Lung (tissue), 12 donors: Measurements from ENCODE around the gene CCDC171. TPM values are rescaled to one million over a fixed set of nuclear protein-coding genes. Genes with fewer than 3 reads are reported as not detected.
A peak's percentile ranks its signal among the peaks of the same experiment; 100 is the strongest.
"Not testable (repeated sequence)": the region's sequence is repeated elsewhere in the genome, so short reads cannot be mapped to it uniquely, and the experiment has no call there.

Source experiments
- ATAC-seq: fragments of 200-7000 bp; cut with Tn5 transposase; one replicate; pipeline ENCODE4 v1.9.1; 2020; ENCODE audit warnings: moderate number of reproducible peaks; ENCODE audit not compliant: insufficient read depth, low FRiP score
- DNase-seq, 3 donors: peaks; one replicate each; pipeline ENCODE4 v3.0.0-alpha.2; 2013 to 2017
- H3K27ac ChIP-seq, 2 donors: one replicate each; pipeline ENCODE4 v1.5.1; 2013; ENCODE audit warnings: mild to moderate bottlenecking in 2 of 2, moderate library complexity in 2 of 2, control low read depth in 1 of 2, inconsistent platforms in 1 of 2, low read depth in 1 of 2, low read length in 1 of 2
- H3K27me3 ChIP-seq, 3 donors: one replicate each; pipeline ENCODE4 v1.5.1; 2013; ENCODE audit warnings: low read length in 2 of 3; ENCODE audit not compliant: control insufficient read depth in 3 of 3, insufficient read depth in 3 of 3
- H3K36me3 ChIP-seq, 4 donors: one replicate each; pipeline ENCODE4 v1.5.1; 2013; ENCODE audit warnings: low read length in 4 of 4, mild to moderate bottlenecking in 1 of 4, moderate library complexity in 1 of 4; ENCODE audit not compliant: control insufficient read depth in 4 of 4, insufficient read depth in 4 of 4
- H3K4me1 ChIP-seq, 5 donors: one replicate each; pipeline ENCODE4 v1.5.1; 2013; ENCODE audit warnings: low read length in 5 of 5, mild to moderate bottlenecking in 2 of 5, moderate library complexity in 1 of 5; ENCODE audit not compliant: control insufficient read depth in 5 of 5, insufficient read depth in 5 of 5
- H3K4me3 ChIP-seq: one replicate; pipeline ENCODE4 v1.5.1; 2013; ENCODE audit warnings: mild to moderate bottlenecking, control low read depth, moderate library complexity
- H3K9ac ChIP-seq, 2 donors: one replicate each; pipeline ENCODE4 v1.5.1; 2013; ENCODE audit warnings: low read length in 2 of 2, control low read depth in 1 of 2; ENCODE audit not compliant: insufficient read depth in 1 of 2
- H3K9me3 ChIP-seq, 4 donors: one replicate each; pipeline ENCODE4 v1.5.1; 2013; ENCODE audit warnings: low read length in 3 of 4, mild to moderate bottlenecking in 1 of 4, moderate library complexity in 1 of 4; ENCODE audit not compliant: control insufficient read depth in 4 of 4, insufficient read depth in 3 of 4
- CTCF ChIP-seq: IDR thresholded peaks from 2 replicates; pipeline ENCODE4 v1.5.1; 2012; ENCODE audit warnings: mild to moderate bottlenecking; ENCODE audit errors: control extremely low read depth, extremely low read depth
- WGBS, 2 donors: extraction: QIAGEN DNeasy Blood & Tissue Kit; methylation state at CpG; one replicate each; pipeline ENCODE4 v1.1.7; 2013; 5-methylcytosine and 5-hydroxymethylcytosine counted together
- polyA plus RNA-seq, 2 donors: library from polyadenylated mRNA; stranded (reverse); fragments of 200-250 nt; gene quantifications; one replicate each; pipeline ENCODE4 v1.2.1, GENCODE V29; 2013
- total RNA-seq, 2 donors: library from RNA; depleted of rRNA in 1 of 2; stranded (reverse); fragments of >200 nt in 1 of 2; gene quantifications; one replicate each; pipeline ENCODE4 v1.2.1, GENCODE V29; 2014 to 2021
- donor health status: control.
- donor health status: control.
- donor health status: Bipolar disorder and iron deficiency.
- donor health status: healthy.
- donor health status: DM: yes; HTN: yes; CAD: no.

The CCDC171 gene
- total and polyA plus RNA-seq, 4 donors, result 0.40 to 17.0 (median 2.5) TPM

- Histone ChIP-seq H3K36me3 (peaks cover 0 to 1% (median 0%) of the 10 kb centered on the region in 4 donors), H3K9ac (no peak overlapping the region), H3K4me1 (no peaks in the 10 kb centered on the region), H3K27me3 (no peaks in the 10 kb centered on the region), H3K9me3 (no peaks in the 10 kb centered on the region), H3K27ac (no peak overlapping the region), H3K4me3 (no peak overlapping the region)
- WGBS, 2 donors, result 95 to 99% methylated on average over 7 of the region's 7 CpGs
- no peak for ATAC-seq
- DNase-seq, result no peak
- no peak for TF ChIP-seq CTCF
Observed at GRCh38 chr9:15670894-15671293, 118.1 kb downstream of the CCDC171 start.

GRCh38 chr9:15693701-15694100 lies 140.9 kb downstream of the CCDC171 start:
- no peak for TF ChIP-seq CTCF
- Histone ChIP-seq H3K27me3 (no peaks in the 10 kb centered on the region), H3K9ac (no peak overlapping the region), H3K4me3 (no peak overlapping the region), H3K27ac (no peak overlapping the region), H3K36me3 (peaks cover 0 to 2% (median 0%) of the 10 kb centered on the region in 4 donors), H3K9me3 (no peaks in the 10 kb centered on the region), H3K4me1 (no peaks in the 10 kb centered on the region)
- ATAC-seq (no peak), DNase-seq (no peak)

GRCh38 chr9:15696979-15697378 lies 144.1 kb downstream of the CCDC171 start:
- Histone ChIP-seq H3K27ac (no peak overlapping the region), H3K9ac (no peak overlapping the region), H3K9me3 (no peaks in the 10 kb centered on the region), H3K36me3 (peaks cover 0 to 2% (median 0%) of the 10 kb centered on the region in 4 donors), H3K4me1 (no peaks in the 10 kb centered on the region), H3K4me3 (no peak overlapping the region), H3K27me3 (no peaks in the 10 kb centered on the region)
- TF ChIP-seq CTCF, result no peak
- WGBS, 2 donors, result 17 to 35% methylated on average over 1 of the region's 1 CpG
- no peak for ATAC-seq
- peak in 1 of 3 donors; percentile 19 for DNase-seq

- H3K27me3 ChIP-seq, result no peaks in the 10 kb centered on the region
- 96 to 98% methylated on average over 2 of the region's 2 CpGs for WGBS, 2 donors
- H3K9ac ChIP-seq, result no peak overlapping the region
- H3K27ac ChIP-seq, result no peak overlapping the region
- ATAC-seq (no peak), DNase-seq (no peak)
- TF ChIP-seq CTCF, result no peak
- H3K36me3 ChIP-seq, result peaks cover 0 to 2% (median 0%) of the 10 kb centered on the region in 4 donors
- H3K4me3 ChIP-seq, result no peak overlapping the region
- no peaks in the 10 kb centered on the region for H3K9me3 ChIP-seq
- no peaks in the 10 kb centered on the region for H3K4me1 ChIP-seq
Observed at GRCh38 chr9:15697446-15697851, 144.6 kb downstream of the CCDC171 start.

GRCh38 chr9:15699876-15700559 lies 147.2 kb downstream of the CCDC171 start:
- ATAC-seq, H3K4me1 ChIP-seq, H3K9me3 ChIP-seq, DNase-seq, H3K27ac ChIP-seq, H3K9ac ChIP-seq, H3K36me3 ChIP-seq, H3K27me3 ChIP-seq, H3K4me3 ChIP-seq: not testable (repeated sequence)
- WGBS, 2 donors, result 94 to 99% methylated on average over 31 to 35 of the region's 36 CpGs
